Astrocyte (in vitro differentiated cells and primary cell): ENCODE results near the gene PIH1D1. TPM values are rescaled to one million over a fixed set of nuclear protein-coding genes. Genes with fewer than 3 reads are reported as not detected.
A peak's percentile ranks its signal among the peaks of the same experiment; 100 is the strongest.

ENCODE experiments used
- DNase-seq: peaks from one replicate; pipeline ENCODE4 v3.0.0-alpha.2; 2010; ENCODE audit warnings: low read depth
- FAIRE-seq: peaks from 2 replicates; lab custom pipeline; 2011; peaks lifted over from hg19 to GRCh38; lab: Jason Lieb, UNC
- H2AFZ ChIP-seq: 2 replicates; pipeline ENCODE4 v1.6.0; 2012; ENCODE audit warnings: low read depth, low read length, inconsistent platforms
- H3K27ac ChIP-seq: 2 replicates; pipeline ENCODE4 v1.5.1; 2011; ENCODE audit warnings: low read depth, low read length, inconsistent platforms
- H3K27me3 ChIP-seq: 2 replicates; pipeline ENCODE4 v1.6.0; 2011; ENCODE audit warnings: low read length, inconsistent platforms; ENCODE audit not compliant: insufficient read depth
- H3K36me3 ChIP-seq: 2 replicates; pipeline ENCODE4 v1.5.1; 2011; ENCODE audit warnings: low read length, inconsistent platforms; ENCODE audit not compliant: insufficient read depth
- H3K4me1 ChIP-seq: 2 replicates; pipeline ENCODE4 v1.5.1; 2011; ENCODE audit warnings: low read length, inconsistent platforms; ENCODE audit not compliant: insufficient read depth
- H3K4me2 ChIP-seq: 2 replicates; pipeline ENCODE4 v1.6.0; 2012; ENCODE audit warnings: low read length, inconsistent platforms
- H3K4me3 ChIP-seq: 2 replicates; pipeline ENCODE4 v1.5.1; 2011; ENCODE audit warnings: low read depth, mild to moderate bottlenecking, low read length, inconsistent platforms; ENCODE audit not compliant: insufficient read depth
- H3K79me2 ChIP-seq: 2 replicates; pipeline ENCODE4 v1.6.0; 2012; ENCODE audit warnings: mild to moderate bottlenecking, low read length, inconsistent platforms; ENCODE audit not compliant: insufficient read depth
- H3K9ac ChIP-seq: 2 replicates; pipeline ENCODE4 v1.6.0; 2012; ENCODE audit warnings: mild to moderate bottlenecking, low read length, inconsistent platforms
- H3K9me3 ChIP-seq: 2 replicates; pipeline ENCODE4 v1.5.1; 2012; ENCODE audit warnings: low read depth, mild to moderate bottlenecking, low read length, inconsistent platforms; ENCODE audit not compliant: insufficient read depth
- H4K20me1 ChIP-seq: 2 replicates; pipeline ENCODE4 v1.6.0; 2012; ENCODE audit warnings: low read length, inconsistent platforms; ENCODE audit not compliant: insufficient read depth
- H3K27ac Mint-ChIP-seq: one replicate; pipeline ENCODE4 v1.8.0; 2021; ENCODE audit warnings: mild to moderate bottlenecking, mixed read lengths; ENCODE audit not compliant: unreplicated experiment
- H3K27me3 Mint-ChIP-seq: one replicate; pipeline ENCODE4 v1.8.0; 2021; ENCODE audit warnings: low read depth, mixed read lengths; ENCODE audit not compliant: unreplicated experiment
- H3K36me3 Mint-ChIP-seq: one replicate; pipeline ENCODE4 v1.8.0; 2021; ENCODE audit warnings: low read depth, mixed read lengths; ENCODE audit not compliant: unreplicated experiment
- H3K4me1 Mint-ChIP-seq: one replicate; pipeline ENCODE4 v1.8.0; 2021; ENCODE audit warnings: low read depth, mixed read lengths; ENCODE audit not compliant: unreplicated experiment
- H3K4me3 Mint-ChIP-seq: one replicate; pipeline ENCODE4 v1.8.0; 2021; ENCODE audit warnings: mild to moderate bottlenecking, moderate library complexity, mixed read lengths; ENCODE audit not compliant: unreplicated experiment
- H3K9me3 Mint-ChIP-seq: one replicate; pipeline ENCODE4 v1.8.0; 2021; ENCODE audit warnings: mild to moderate bottlenecking, mixed read lengths; ENCODE audit not compliant: unreplicated experiment
- CTCF ChIP-seq: IDR thresholded peaks from 2 replicates; pipeline ENCODE4 v1.5.1; 2011; ENCODE audit warnings: low read depth, mild to moderate bottlenecking, inconsistent platforms, low read length, moderate library complexity; ENCODE audit not compliant: insufficient read depth
- EZH2 ChIP-seq: IDR thresholded peaks from 2 replicates; pipeline ENCODE4 v1.6.1; 2012; ENCODE audit warnings: mild to moderate bottlenecking, low read length, inconsistent platforms; ENCODE audit not compliant: insufficient read depth
- total RNA-seq: library from RNA; stranded (reverse); gene quantifications from 2 replicates; pipeline ENCODE4 v1.2.1, GENCODE V29; 2021

Gene PIH1D1
- total RNA-seq, 1 donor from 2014 or later, result 61.3 TPM

- H3K27ac Mint-ChIP-seq, result no peak overlapping the region
- peaks cover 9% of the 10 kb centered on the region for H3K9me3 Mint-ChIP-seq
- Histone ChIP-seq H3K27ac (no peak overlapping the region), H3K4me3 (no peak overlapping the region), H3K27me3 (peaks cover 83% of the 10 kb centered on the region), H3K79me2 (no peaks in the 10 kb centered on the region), H4K20me1 (no peaks in the 10 kb centered on the region), H3K9me3 (peaks cover 7% of the 10 kb centered on the region), H2AFZ (no peak overlapping the region), H3K36me3 (no peaks in the 10 kb centered on the region), H3K9ac (no peak overlapping the region), H3K4me1 (no peaks in the 10 kb centered on the region), H3K4me2 (no peak overlapping the region)
- TF ChIP-seq EZH2 (peak; percentile 71), CTCF (no peak)
- no peak for DNase-seq
- peaks cover 71% of the 10 kb centered on the region for H3K27me3 Mint-ChIP-seq
- H3K4me3 Mint-ChIP-seq, result no peak overlapping the region
- no peaks in the 10 kb centered on the region for H3K36me3 Mint-ChIP-seq
- FAIRE-seq, result no peak
- peaks cover 2% of the 10 kb centered on the region for H3K4me1 Mint-ChIP-seq
These were observed 19.2 kb downstream of the PIH1D1 start for GRCh38 chr19:49432141-49433073.

GRCh38 chr19:49431330-49431749, 20.3 kb downstream of the PIH1D1 start:
- H2AFZ ChIP-seq, result no peak overlapping the region
- no peak overlapping the region for H3K4me3 ChIP-seq
- H3K4me1 Mint-ChIP-seq, result peaks cover 2% of the 10 kb centered on the region
- no peak overlapping the region for H3K9ac ChIP-seq
- H3K4me1 ChIP-seq, result no peaks in the 10 kb centered on the region
- H3K9me3 Mint-ChIP-seq, result peaks cover 11% of the 10 kb centered on the region
- H3K27me3 Mint-ChIP-seq, result peaks cover 75% of the 10 kb centered on the region
- TF ChIP-seq EZH2, result no peak
- TF ChIP-seq CTCF, result no peak
- no peak overlapping the region for H3K4me3 Mint-ChIP-seq
- H3K36me3 ChIP-seq, result no peaks in the 10 kb centered on the region
- H3K27ac Mint-ChIP-seq, result no peak overlapping the region
- H3K36me3 Mint-ChIP-seq, result no peaks in the 10 kb centered on the region
- no peak overlapping the region for H3K27ac ChIP-seq
- no peaks in the 10 kb centered on the region for H4K20me1 ChIP-seq
- no peaks in the 10 kb centered on the region for H3K79me2 ChIP-seq
- DNase-seq, result no peak
- peaks cover 85% of the 10 kb centered on the region for H3K27me3 ChIP-seq
- H3K4me2 ChIP-seq, result no peak overlapping the region
- peaks cover 7% of the 10 kb centered on the region for H3K9me3 ChIP-seq
- no peak for FAIRE-seq
